Stimulated activated CD4-positive, alpha-beta T cell treated with anti-CD3 and anti-CD28 coated beads, Interleukin-1b, Interleukin-23, amount 100 ng/mL, for 48 hours (primary cell): Measurements from ENCODE around the gene PAMR1.

Experiments used
- DNase-seq: peaks from one replicate; pipeline ENCODE4 v3.0.0-alpha.2; 2020

The PAMR1 gene

GRCh38 chr11:35393098-35393497 lies 132.3 kb downstream of the PAMR1 start:
- no peak for DNase-seq

DNA sequence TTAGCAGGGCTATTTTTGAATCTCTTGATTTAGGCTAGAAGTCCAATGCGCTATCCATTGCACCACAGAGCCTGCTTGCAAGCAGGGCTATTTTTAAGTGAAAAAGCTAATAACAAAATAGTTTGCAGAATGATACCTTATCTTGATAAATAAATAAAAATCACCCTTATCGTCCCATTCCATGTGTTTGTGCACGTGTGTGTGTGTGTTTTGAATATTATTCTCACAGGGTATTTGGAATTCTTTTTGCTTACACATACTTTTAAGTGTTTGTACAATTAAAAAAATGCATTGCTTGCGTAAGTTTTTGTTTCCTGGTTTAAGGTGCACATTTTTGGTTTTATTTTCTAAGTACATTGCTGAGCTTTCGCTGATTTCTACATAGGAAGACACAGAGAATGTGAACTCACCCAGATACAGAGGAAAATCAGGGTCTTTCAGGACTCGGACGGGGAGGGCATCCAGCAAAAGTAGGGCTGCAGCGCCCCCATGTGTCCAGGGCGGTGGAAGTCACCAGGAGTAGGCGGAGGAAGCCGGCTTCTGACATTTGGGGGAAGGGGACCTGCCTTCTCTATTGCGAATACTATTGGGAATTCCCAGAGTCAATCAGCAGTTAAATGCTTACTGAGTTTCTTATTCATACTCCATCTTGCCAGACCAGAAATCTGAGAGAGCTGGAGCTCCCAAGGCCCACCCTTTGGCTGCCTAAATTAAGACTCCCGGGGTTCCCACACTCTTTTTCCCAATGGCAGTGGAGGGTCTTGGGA lies 133.3 kb downstream of the PAMR1 start:
- peak; percentile 81 for DNase-seq

DNA sequence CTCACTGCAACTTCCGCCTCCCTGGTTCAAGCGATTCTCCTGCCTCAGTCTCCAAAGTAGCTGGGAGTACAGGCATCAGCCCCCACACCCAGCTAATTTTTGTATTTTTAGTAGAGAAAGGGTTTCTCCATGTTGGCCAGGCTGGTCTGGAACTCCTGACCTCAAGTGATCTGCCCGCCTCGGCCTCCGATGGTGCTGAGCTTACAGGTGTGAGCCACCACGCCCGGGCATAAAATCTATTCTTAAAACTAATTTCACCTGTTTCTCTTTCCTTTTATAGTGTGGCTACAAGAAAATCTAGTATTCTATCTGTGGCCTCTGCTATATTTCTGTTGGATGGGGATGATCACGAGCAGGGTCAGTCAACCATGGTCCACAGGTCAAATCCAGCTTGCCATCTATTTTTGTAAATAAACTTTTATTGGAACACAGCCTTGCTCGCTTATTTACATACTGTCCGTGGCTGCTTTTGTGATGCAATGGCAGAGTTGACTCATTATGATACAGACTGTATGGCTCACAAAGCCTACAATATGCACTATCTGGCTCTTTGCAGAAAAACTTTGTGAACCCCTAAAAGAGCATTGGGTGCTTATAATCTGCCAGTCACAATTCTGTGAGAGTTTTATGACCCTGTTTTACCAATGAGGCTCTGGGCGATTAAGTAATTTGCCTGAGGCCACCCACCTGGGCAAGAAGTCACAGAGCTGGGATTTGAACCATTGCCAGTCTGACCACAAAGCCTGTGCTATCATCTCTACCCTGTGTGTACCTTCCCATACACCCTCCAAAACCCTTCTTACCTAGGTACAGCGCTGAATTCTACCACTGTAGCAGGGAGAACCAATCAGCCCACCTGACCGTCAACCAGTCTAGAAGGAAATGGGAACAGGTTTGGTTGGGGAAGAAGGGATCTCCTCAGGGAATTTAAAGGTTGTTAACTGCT lies 134.4 kb downstream of the PAMR1 start:
- peak; percentile 50 for DNase-seq

DNA sequence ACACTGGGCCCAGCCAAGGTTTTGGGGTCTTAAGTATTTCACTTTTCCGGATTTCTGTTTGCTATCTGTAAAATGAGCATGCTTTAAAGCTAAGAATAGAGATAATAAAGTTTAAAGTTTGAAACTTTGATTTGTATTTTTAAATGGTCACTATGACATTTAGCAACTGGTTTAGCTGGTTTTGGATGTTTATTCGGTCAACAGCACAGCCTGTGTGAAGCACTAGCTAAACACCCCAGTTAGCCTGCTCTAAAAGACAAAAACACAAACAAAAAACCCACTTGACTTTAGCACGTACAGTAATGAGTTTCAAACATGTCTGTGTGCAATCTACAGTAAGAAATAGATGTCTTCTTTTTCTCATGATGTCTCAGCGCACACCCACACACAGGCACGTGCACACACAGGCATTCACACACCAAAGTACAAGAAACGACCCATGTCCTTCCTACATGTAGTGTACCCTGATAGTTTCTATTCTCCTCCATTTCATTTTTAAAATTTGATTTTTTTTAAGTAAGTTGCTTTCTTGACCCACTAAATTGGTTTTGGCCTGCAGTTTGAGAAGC lies 135.4 kb downstream of the PAMR1 start:
- peak; percentile 60 for DNase-seq

DNA sequence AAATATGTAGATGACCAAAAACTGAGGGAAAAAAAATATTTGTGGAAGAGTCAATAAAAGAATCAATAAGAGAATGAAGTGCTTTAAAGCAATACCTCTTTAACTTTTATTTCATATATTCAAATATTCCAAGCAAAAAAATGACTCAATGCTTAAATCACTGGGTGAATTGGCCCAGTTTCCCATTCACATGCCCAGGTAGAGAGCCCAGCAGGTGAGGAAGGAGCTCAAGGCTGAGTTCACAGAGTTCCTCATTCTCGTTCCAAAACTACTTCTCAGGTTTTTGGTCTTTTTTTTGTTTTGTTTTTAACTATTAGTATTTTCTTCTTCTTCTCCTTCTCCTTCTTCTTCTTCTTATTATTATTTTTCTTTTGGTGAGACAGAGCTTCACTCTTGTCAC lies 136.3 kb downstream of the PAMR1 start:
- no peak for DNase-seq

- DNase-seq: no peak
Measured at GRCh38 chr11:35388061-35388460, 137.4 kb downstream of the PAMR1 start.

- no peak for DNase-seq
Measured at GRCh38 chr11:35387111-35387982, 138.1 kb downstream of the PAMR1 start.

- DNase-seq: no peak
Measured at GRCh38 chr11:35383953-35384352, 141.5 kb downstream of the PAMR1 start.
